H9 (cell line): ENCODE data around the gene CCDC127. TPM values are rescaled to one million over a fixed set of nuclear protein-coding genes. Genes with fewer than 3 reads are reported as not detected.

Experiments used
- DNase-seq: peaks from one replicate; pipeline ENCODE4 v3.0.0-alpha.2; 2017
- H2AFZ ChIP-seq: one replicate; pipeline ENCODE4 v1.6.1; 2013; ENCODE audit warnings: mild to moderate bottlenecking, low read length, control low read depth, moderate library complexity
- H2AK5ac ChIP-seq: 2 replicates; pipeline ENCODE4 v1.6.1; 2013; ENCODE audit warnings: low read length, control low read depth, mixed read lengths; ENCODE audit not compliant: insufficient read length
- H2BK120ac ChIP-seq: one replicate; pipeline ENCODE4 v1.6.1; 2013; ENCODE audit warnings: low read depth, mild to moderate bottlenecking, low read length, control low read depth, inconsistent platforms; ENCODE audit not compliant: poor library complexity, severe bottlenecking
- H2BK12ac ChIP-seq: 2 replicates; pipeline ENCODE4 v1.6.1; 2013; ENCODE audit warnings: low read length, control low read depth, mixed read lengths, low read depth; ENCODE audit not compliant: insufficient read length
- H2BK15ac ChIP-seq: 2 replicates; pipeline ENCODE4 v1.6.1; 2013; ENCODE audit warnings: low read depth, low read length, control low read depth
- H2BK20ac ChIP-seq: one replicate; pipeline ENCODE4 v1.6.1; 2013; ENCODE audit warnings: low read depth, mild to moderate bottlenecking, low read length, control low read depth, inconsistent platforms; ENCODE audit not compliant: poor library complexity, severe bottlenecking
- H2BK5ac ChIP-seq: 2 replicates; pipeline ENCODE4 v1.6.1; 2013; ENCODE audit warnings: low read length, control low read depth, mixed read lengths; ENCODE audit not compliant: insufficient read length
- H3K14ac ChIP-seq: 2 replicates; pipeline ENCODE4 v1.6.1; 2013; ENCODE audit warnings: low read length, control low read depth; ENCODE audit not compliant: insufficient read depth
- H3K18ac ChIP-seq: 2 replicates; pipeline ENCODE4 v1.6.1; 2013; ENCODE audit warnings: low read depth, mild to moderate bottlenecking, mixed read lengths, low read length, control low read depth; ENCODE audit not compliant: insufficient read length
- H3K23ac ChIP-seq: 2 replicates; pipeline ENCODE4 v1.6.1; 2013; ENCODE audit warnings: low read length, control low read depth, mixed read lengths, low read depth; ENCODE audit not compliant: insufficient read length
- H3K23me2 ChIP-seq: 2 replicates; pipeline ENCODE4 v1.6.1; 2013; ENCODE audit warnings: low read depth, mild to moderate bottlenecking, mixed read lengths, low read length, control low read depth; ENCODE audit not compliant: insufficient read length, poor library complexity, severe bottlenecking
- H3K27ac ChIP-seq: 2 replicates; pipeline ENCODE4 v1.5.1; 2013; ENCODE audit warnings: low read length, control low read depth, mixed read lengths, low read depth; ENCODE audit not compliant: insufficient read length
- H3K27me3 ChIP-seq: 2 replicates; pipeline ENCODE4 v1.6.1; 2013; ENCODE audit warnings: low read length, control low read depth, inconsistent platforms; ENCODE audit not compliant: insufficient read depth
- H3K4ac ChIP-seq: 2 replicates; pipeline ENCODE4 v1.6.1; 2013; ENCODE audit warnings: low read depth, mild to moderate bottlenecking, control low read depth, inconsistent platforms, low read length, moderate library complexity
- H3K4me1 ChIP-seq: 2 replicates; pipeline ENCODE4 v1.6.1; 2013; ENCODE audit warnings: low read length, control low read depth, inconsistent platforms; ENCODE audit not compliant: insufficient read depth
- H3K4me2 ChIP-seq: 2 replicates; pipeline ENCODE4 v1.6.1; 2013; ENCODE audit warnings: low read length, control low read depth, mixed read lengths; ENCODE audit not compliant: insufficient read length, insufficient read depth
- H3K56ac ChIP-seq: 2 replicates; pipeline ENCODE4 v1.6.1; 2013; ENCODE audit warnings: low read depth, mild to moderate bottlenecking, mixed read lengths, low read length, control low read depth; ENCODE audit not compliant: insufficient read length
- H3K79me1 ChIP-seq: 2 replicates; pipeline ENCODE4 v1.6.1; 2013; ENCODE audit warnings: low read depth, mild to moderate bottlenecking, moderate library complexity, low read length, control low read depth, inconsistent platforms; ENCODE audit not compliant: insufficient read depth, poor library complexity, severe bottlenecking
- H3K79me2 ChIP-seq: 2 replicates; pipeline ENCODE4 v1.6.1; 2013; ENCODE audit warnings: low read length, control low read depth, inconsistent platforms; ENCODE audit not compliant: insufficient read depth
- H3K9ac ChIP-seq: 2 replicates; pipeline ENCODE4 v1.6.1; 2013; ENCODE audit warnings: low read length, control low read depth, mixed read lengths; ENCODE audit not compliant: insufficient read length; ENCODE audit errors: extremely low read depth
- H3K9me3 ChIP-seq: one replicate; pipeline ENCODE4 v1.6.1; 2013; ENCODE audit warnings: low read depth, low read length, inconsistent platforms; ENCODE audit not compliant: control insufficient read depth
- H3T11ph ChIP-seq: one replicate; pipeline ENCODE4 v1.6.1; 2013; ENCODE audit warnings: mild to moderate bottlenecking, low read length, control low read depth, inconsistent platforms
- H4K20me1 ChIP-seq: one replicate; pipeline ENCODE4 v1.6.1; 2013; ENCODE audit not compliant: control insufficient read depth, insufficient read length, insufficient read depth
- H4K5ac ChIP-seq: 2 replicates; pipeline ENCODE4 v1.6.1; 2013; ENCODE audit warnings: low read depth, mild to moderate bottlenecking, mixed read lengths, low read length, control low read depth; ENCODE audit not compliant: insufficient read length
- H4K8ac ChIP-seq: replicated peaks from 2 replicates; pipeline ENCODE4 v1.6.1; 2013; ENCODE audit warnings: low read length, control low read depth, mixed read lengths, low read depth; ENCODE audit not compliant: insufficient read length
- H4K91ac ChIP-seq: 2 replicates; pipeline ENCODE4 v1.6.1; 2013; ENCODE audit warnings: low read depth, mild to moderate bottlenecking, moderate library complexity, mixed read lengths, low read length, control low read depth; ENCODE audit not compliant: insufficient read length
- H3K27ac Mint-ChIP-seq, 3 experiments: 2 replicates in 2 of 3; 3 replicates in 1 of 3; pipeline ENCODE4 v1.8.0; 2020 to 2021; ENCODE audit warnings: mixed read lengths in 3 of 3, mild to moderate bottlenecking in 1 of 3, moderate library complexity in 1 of 3
- H3K27me3 Mint-ChIP-seq: 2 replicates; pipeline ENCODE4 v1.8.0; 2021; ENCODE audit warnings: low read depth, mild to moderate bottlenecking, moderate library complexity, mixed read lengths
- H3K36me3 Mint-ChIP-seq, 3 experiments: 2 replicates in 2 of 3; 3 replicates in 1 of 3; pipeline ENCODE4 v1.8.0; 2020 to 2021; ENCODE audit warnings: low read depth in 3 of 3, mixed read lengths in 3 of 3; ENCODE audit not compliant: insufficient read depth in 1 of 3
- H3K4me1 Mint-ChIP-seq, 2 experiments: 2 replicates each; pipeline ENCODE4 v1.8.0; 2020; ENCODE audit warnings: mixed read lengths in 2 of 2
- H3K4me3 Mint-ChIP-seq, 2 experiments: 2 replicates in 1 of 2; 3 replicates in 1 of 2; pipeline ENCODE4 v1.8.0; 2020 to 2021; ENCODE audit warnings: mild to moderate bottlenecking in 2 of 2, mixed read lengths in 2 of 2, moderate library complexity in 1 of 2
- H3K9me3 Mint-ChIP-seq, 2 experiments: 2 replicates in 1 of 2; 3 replicates in 1 of 2; pipeline ENCODE4 v1.8.0; 2020; ENCODE audit warnings: mild to moderate bottlenecking in 2 of 2, mixed read lengths in 2 of 2, moderate library complexity in 1 of 2
- WGBS: extraction: QIAGEN DNeasy Blood & Tissue Kit; methylation state at CpG from one replicate; pipeline ENCODE4 v1.1.7; 2013; ENCODE audit warnings: missing lambda C conversion rate, low lambda C conversion rate, mixed read lengths; ENCODE audit not compliant: insufficient read length; ENCODE audit errors: extremely low coverage; 5-methylcytosine and 5-hydroxymethylcytosine counted together
- total RNA-seq: library from RNA; stranded (reverse); gene quantifications from 2 replicates; pipeline ENCODE4 v1.2.1, GENCODE V29; 2021
- TF ChIP-seq, protein P1 (sequence below): fragments of 200-600 bp; sonication (generic); conservative IDR thresholded peaks from 3 replicates; pipeline ENCODE4 v1.8.0; 2021; ENCODE audit warnings: antibody characterized with exemption, mild to moderate bottlenecking

The CCDC127 gene
- total RNA-seq, 1 experiment from 2014 or later: 9.0 TPM

DNA sequence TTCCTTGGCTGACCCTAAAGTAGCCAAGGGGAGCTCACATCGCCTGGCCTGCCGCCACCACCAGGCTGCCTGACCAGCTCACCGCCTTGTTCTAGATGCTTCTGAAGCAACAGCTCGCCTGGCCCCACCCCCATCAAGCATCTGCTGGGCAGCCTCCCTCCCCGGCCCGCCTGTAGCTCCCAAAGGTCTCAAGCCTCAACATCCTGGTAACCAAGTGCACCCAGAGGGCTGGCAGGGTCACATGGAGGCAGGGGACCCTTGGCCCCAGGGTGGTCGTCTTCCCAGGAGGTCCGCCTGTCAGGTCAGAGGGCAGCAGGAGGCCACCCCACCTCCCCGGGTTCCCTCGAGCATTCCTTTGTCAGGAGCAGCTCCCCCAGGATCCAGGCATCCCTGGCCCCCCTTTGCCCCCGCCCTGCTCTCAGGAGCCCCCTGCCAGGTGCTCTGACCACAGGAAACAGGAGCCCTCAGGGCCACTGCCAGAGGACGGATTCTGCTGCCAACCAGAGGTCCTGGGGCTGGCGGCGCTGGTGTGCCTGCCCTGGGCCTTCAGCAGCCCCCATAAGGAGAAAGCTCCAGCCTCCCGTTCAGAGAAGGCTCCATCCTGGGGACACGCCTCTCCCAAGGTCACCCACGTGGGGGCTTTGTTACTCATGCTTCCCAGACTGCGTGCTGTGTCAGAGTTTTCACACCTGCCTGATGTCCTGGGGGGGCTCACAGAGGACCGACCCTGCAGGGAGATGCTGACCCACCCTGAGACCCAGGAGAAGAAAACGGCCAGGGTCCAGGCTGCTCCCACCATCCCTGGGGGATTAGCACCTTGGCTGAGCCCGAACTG is 30.1 kb downstream of the CCDC127 start:
- Histone ChIP-seq H2AFZ (no peak overlapping the region), H3K23me2 (no peaks in the 10 kb centered on the region), H3K27ac (no peak overlapping the region), H4K20me1 (no peaks in the 10 kb centered on the region), H2BK20ac (no peak overlapping the region), H4K91ac (no peak overlapping the region), H2BK15ac (no peak overlapping the region), H3K4me2 (peak overlapping the region; percentile 4), H2BK120ac (no peak overlapping the region), H3K56ac (no peak overlapping the region), H3K9me3 (no peaks in the 10 kb centered on the region), H3K23ac (no peak overlapping the region), H3K4ac (no peak overlapping the region), H3K4me1 (0 out of 2 replicates have a peak, but pooled peaks cover 3% of the 10 kb centered on the region), H3T11ph (no peak overlapping the region), H3K9ac (no peak overlapping the region), H3K79me1 (no peaks in the 10 kb centered on the region), H3K14ac (no peak overlapping the region; the same call in 1 of the 2 replicates), H3K27me3 (no peaks in the 10 kb centered on the region), H4K8ac (no peak overlapping the region), H4K5ac (no peak overlapping the region), H3K18ac (no peak overlapping the region), H3K79me2 (no peaks in the 10 kb centered on the region), H2AK5ac (no peak overlapping the region), H2BK5ac (no peak overlapping the region), H2BK12ac (no peak overlapping the region)
- Mint-ChIP-seq H3K27me3 (peaks cover 6% of the 10 kb centered on the region), H3K4me1 (peaks cover 9 to 13% of the 10 kb centered on the region in 2 experiments), H3K9me3 (no peaks in the 10 kb centered on the region), H3K4me3 (peak overlapping the region in 1 of 2 experiments; percentile 44; a peak in 1 of 5 replicates), H3K27ac (no peak overlapping the region; a peak in 1 of 7 replicates), H3K36me3 (peaks cover 0 to 16% (median 14%) of the 10 kb centered on the region in 3 experiments; a peak in 4 of 7 replicates)
- no CpG with 5 or more reads among the region's 21 CpGs for whole genome bisulfite sequencing
- TF ChIP-seq, protein P1, sequence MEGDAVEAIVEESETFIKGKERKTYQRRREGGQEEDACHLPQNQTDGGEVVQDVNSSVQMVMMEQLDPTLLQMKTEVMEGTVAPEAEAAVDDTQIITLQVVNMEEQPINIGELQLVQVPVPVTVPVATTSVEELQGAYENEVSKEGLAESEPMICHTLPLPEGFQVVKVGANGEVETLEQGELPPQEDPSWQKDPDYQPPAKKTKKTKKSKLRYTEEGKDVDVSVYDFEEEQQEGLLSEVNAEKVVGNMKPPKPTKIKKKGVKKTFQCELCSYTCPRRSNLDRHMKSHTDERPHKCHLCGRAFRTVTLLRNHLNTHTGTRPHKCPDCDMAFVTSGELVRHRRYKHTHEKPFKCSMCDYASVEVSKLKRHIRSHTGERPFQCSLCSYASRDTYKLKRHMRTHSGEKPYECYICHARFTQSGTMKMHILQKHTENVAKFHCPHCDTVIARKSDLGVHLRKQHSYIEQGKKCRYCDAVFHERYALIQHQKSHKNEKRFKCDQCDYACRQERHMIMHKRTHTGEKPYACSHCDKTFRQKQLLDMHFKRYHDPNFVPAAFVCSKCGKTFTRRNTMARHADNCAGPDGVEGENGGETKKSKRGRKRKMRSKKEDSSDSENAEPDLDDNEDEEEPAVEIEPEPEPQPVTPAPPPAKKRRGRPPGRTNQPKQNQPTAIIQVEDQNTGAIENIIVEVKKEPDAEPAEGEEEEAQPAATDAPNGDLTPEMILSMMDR: no peak
- DNase-seq: no peak
